GM19035 (cell line): Measurements from ENCODE around the gene LRRC43.
A peak's percentile ranks its signal among the peaks of the same experiment; 100 is the strongest.
"Not testable (repeated sequence)": the region's sequence is repeated elsewhere in the genome, so short reads cannot be mapped to it uniquely, and the experiment has no call there.

Source experiments
- ATAC-seq: cut with Tn5 transposase; IDR thresholded peaks from one replicate; pipeline ENCODE4 v1.9.1; 2021; ENCODE audit not compliant: unreplicated experiment

The LRRC43 gene

GRCh38 chr12:122155705-122156104 is 27.2 kb upstream of the LRRC43 start:
- ATAC-seq, result no peak

DNA sequence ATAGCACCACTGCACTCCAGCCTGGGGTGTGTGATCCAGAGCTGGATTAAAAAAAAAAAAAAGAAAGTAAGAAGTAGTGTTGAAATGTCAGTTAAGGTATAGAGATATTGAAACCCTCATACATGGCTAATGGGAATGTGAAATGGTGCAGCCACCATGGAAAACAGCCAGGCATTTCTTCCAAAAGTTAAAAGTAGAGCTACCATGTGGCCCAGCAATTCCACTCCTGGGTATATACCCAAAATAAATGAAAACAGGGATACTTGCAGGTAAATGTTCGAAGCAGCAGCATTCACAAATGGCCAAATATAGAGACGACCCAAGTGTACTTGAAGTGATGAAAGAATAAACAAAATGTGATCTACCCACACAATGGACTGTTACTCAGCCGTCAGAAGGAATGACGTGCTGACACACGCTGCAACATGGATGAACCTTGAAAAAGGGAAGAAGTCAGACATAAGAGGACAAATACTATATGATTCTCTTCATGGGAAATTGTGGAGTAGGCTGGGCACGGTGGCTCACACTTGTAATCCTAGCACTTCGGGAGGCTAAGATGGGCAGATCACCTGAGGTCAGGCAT is 24.1 kb upstream of the LRRC43 start:
- ATAC-seq, result no peak

- no peak for ATAC-seq
Observed at GRCh38 chr12:122159882-122160281, 23.0 kb upstream of the LRRC43 start.

- ATAC-seq, result no peak
Observed at GRCh38 chr12:122160761-122161160, 22.2 kb upstream of the LRRC43 start.

- ATAC-seq, result no peak
Observed at GRCh38 chr12:122161682-122162081, 21.2 kb upstream of the LRRC43 start.

DNA sequence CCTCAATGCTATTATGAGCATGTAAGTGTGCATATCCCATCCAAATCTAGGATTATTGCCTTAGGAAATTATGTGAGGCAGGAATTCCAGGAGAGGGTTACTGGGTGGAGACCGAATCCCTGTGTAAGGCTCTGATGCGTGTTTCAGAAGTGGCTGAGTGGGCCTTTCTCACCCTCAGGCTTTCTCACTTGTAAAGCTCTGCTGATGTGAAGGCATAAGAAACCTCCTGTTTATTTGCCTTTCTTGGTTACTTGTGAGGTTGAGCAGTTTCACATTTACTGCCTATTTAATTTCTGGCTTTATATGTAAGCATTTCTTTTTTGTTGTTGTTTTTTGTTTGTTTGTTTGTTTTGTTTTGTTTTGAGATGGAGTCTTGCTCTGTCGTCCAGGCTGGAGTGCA is 19.9 kb upstream of the LRRC43 start:
- no peak for ATAC-seq

GRCh38 chr12:122166422-122167349 is 16.2 kb upstream of the LRRC43 start:
- peak; percentile 76 for ATAC-seq

- no peak for ATAC-seq
Observed at GRCh38 chr12:122167356-122167925, 15.5 kb upstream of the LRRC43 start.

DNA sequence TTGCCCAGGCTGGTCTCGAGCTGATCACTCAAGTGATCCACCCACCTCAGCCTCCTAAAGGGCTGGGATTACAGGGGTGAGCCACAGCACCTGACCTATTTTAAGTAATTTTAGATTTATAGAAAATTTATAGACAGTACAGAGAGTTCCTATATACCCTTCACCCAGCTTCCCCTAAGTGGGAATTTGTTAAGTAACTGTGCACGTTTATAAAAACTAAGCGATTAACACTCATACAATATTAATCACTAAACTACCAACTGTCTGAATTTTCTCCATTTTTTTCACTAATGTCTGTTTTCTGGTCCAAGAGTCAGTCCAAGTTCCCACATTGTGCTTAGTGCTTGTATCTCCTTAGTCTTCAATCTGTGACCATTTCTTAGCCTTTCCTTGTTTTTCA is 14.4 kb upstream of the LRRC43 start:
- ATAC-seq, result no peak

GRCh38 chr12:122171399-122171798 is 11.5 kb upstream of the LRRC43 start:
- no peak for ATAC-seq

DNA sequence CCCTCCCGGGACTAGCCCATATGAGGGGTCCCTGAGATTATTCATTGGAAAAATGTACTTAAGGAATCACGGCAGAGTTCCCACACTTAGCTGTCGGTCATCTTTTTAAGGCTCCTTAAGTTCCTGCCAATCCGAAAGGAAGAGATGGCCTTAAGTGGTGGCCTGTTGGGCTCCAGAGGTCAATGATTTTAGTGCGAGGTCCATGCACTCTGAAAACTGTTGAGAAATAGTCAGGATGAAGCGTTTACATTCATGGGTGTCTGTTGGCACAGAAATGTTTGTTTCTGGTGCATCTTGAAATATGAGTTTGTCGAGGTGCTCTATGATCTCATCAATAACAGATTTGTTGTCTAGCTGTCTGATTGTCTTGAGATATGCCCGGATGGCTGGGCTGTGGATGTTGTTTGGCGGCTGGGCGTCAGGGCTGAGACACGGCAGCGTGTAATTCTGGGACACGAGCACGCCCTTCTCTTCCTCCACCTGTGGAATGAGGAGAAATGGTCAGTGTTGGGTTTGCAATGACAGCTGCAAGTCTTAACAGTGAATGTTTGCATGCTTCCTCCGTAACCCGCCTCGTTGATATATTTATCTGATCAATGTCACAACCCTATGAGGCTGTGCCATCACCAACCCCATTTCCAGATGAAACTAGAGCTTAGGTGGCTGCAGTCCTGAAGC is 10.5 kb upstream of the LRRC43 start:
- no peak for ATAC-seq

DNA sequence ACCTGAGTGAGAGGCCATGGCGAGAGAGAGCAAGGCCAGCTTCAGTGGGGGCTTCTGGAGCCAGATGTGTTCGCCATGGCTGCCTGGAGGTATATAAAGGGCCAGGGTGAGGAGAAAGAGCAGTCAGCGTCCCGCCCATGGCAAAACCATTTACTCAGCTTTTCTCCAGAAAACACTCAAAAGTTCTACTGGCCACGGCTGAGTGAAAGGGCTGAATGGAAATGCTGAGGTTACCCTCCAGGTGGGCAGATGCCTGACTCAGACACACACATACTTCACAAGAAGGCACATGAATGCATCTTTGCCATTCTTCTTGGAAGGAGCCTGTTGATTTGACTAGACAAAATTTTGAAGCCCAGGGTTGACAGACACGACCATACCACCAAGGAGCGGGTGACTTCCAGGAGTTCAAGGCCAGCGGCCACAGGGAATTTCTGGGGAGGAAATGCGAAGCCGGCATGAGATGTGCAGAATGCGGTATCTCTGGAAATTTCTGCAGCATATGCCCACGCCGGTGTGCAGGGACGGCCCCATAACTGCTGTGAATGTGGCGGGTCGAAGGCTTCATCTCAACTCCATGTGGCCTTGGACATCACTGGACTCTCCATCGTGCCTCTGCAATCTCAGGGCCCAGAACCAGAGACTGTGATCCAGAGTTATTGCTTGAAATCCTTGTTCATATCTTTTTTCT is 8.6 kb upstream of the LRRC43 start, which contains the start of gene IL31:
IL31 (minus strand) TSS at position 67 of the 691 bp plus-strand sequence; CDS start at position 18, 49 bp downstream.
- ATAC-seq, result no peak

- ATAC-seq, result not testable (repeated sequence)
Observed at GRCh38 chr12:122176473-122176872, 6.5 kb upstream of the LRRC43 start.

- no peak for ATAC-seq
Observed at GRCh38 chr12:122183588-122183940, 641 bp downstream of the LRRC43 start.

GRCh38 chr12:122184517-122184916 is 1.6 kb downstream of the LRRC43 start:
- no peak for ATAC-seq

GRCh38 chr12:122185079-122185478 is 2.2 kb downstream of the LRRC43 start:
- no peak for ATAC-seq

DNA sequence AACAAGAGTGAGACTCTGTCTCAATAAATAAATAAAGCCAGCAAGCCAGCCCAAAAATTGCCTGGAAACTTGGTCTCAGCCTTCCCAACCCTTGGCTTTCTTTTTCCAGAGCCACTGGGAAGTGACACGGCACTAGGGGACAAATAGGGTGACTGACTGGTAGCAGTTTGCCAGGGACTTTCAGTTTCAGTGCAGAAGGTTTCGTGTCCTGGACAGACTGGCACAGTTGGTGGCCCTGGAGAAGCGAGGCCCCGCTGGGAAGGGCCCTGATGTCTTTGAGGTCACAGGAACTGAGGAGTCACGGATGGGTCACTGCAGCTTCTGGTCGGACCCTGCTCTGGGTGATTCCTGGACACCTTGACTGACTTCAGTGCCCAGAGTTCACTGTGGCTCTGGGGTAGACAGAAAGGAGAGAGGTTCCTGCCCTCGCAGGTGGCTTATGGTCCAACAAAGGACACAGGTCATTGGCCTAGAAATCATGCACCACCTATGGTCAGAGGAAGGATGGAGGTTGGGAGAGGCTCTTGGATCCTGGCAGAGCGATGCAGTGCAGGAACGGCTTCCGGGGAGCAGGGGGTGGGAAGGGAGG is 2.7 kb downstream of the LRRC43 start:
- ATAC-seq, result no peak

DNA sequence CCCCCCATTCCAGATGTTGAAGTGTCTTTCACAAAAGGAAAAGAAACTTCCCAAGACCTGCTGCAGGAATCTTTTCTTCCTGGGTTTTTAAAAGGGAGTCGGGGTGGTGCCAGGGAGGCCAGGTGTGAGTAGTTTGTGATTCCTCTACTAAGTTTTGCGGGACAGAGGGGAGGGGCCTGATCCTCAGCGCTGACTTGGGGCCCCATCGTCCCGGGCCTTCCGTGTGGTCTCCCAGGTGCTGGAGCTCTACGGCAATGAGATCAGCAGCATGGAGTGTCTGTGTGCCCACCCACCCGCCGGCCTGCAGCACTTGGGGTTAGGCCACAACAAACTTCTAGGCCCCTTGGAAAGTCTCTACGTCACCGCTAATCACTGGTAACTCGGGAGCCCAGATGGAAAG is 4.5 kb downstream of the LRRC43 start:
- ATAC-seq, result no peak

- no peak for ATAC-seq
Observed at GRCh38 chr12:122189626-122190475, 6.9 kb downstream of the LRRC43 start.
